Liver (tissue), 9 donors: ENCODE measurements around the gene PTPN4. TPM values are rescaled to one million over a fixed set of nuclear protein-coding genes. Genes with fewer than 3 reads are reported as not detected.

Experiments used
- DNase-seq: peaks from one replicate; pipeline ENCODE4 v3.0.0-alpha.2; 2017; ENCODE audit warnings: low spot score
- H3K27ac ChIP-seq, 2 donors: one replicate each; pipeline ENCODE4 v1.7.0; 2013; ENCODE audit warnings: inconsistent platforms in 2 of 2, low read length in 2 of 2, control low read depth in 1 of 2, low read depth in 1 of 2, mild to moderate bottlenecking in 1 of 2
- H3K27me3 ChIP-seq, 4 donors: one replicate each; pipeline versions ENCODE4 v1.6.1 to v1.7.0; 2013; ENCODE audit warnings: low read length in 3 of 4, inconsistent platforms in 1 of 4, mild to moderate bottlenecking in 1 of 4, moderate library complexity in 1 of 4; ENCODE audit not compliant: control insufficient read depth in 4 of 4, insufficient read depth in 4 of 4
- H3K36me3 ChIP-seq, 4 donors: one replicate each; pipeline versions ENCODE4 v1.6.1 to v1.7.0; 2013; ENCODE audit warnings: low read length in 3 of 4, mild to moderate bottlenecking in 3 of 4, low read depth in 1 of 4, moderate library complexity in 1 of 4; ENCODE audit not compliant: control insufficient read depth in 4 of 4, insufficient read depth in 3 of 4
- H3K4me1 ChIP-seq, 4 donors: one replicate each; pipeline versions ENCODE4 v1.6.1 to v1.7.0; 2013; ENCODE audit warnings: low read length in 3 of 4, mild to moderate bottlenecking in 3 of 4, moderate library complexity in 1 of 4; ENCODE audit not compliant: control insufficient read depth in 4 of 4, insufficient read depth in 4 of 4
- H3K4me3 ChIP-seq, 3 donors: one replicate each; pipeline versions ENCODE4 v1.6.1 to v1.7.0; 2013; ENCODE audit warnings: low read length in 3 of 3, control low read depth in 1 of 3, low read depth in 1 of 3, mild to moderate bottlenecking in 1 of 3
- H3K9ac ChIP-seq, 2 donors: one replicate each; pipeline ENCODE4 v1.7.0; 2013; ENCODE audit warnings: low read length in 2 of 2, mild to moderate bottlenecking in 2 of 2, moderate library complexity in 2 of 2, control low read depth in 1 of 2, low read depth in 1 of 2
- H3K9me3 ChIP-seq, 4 donors: one replicate each; pipeline versions ENCODE4 v1.6.1 to v1.7.0; 2013; ENCODE audit warnings: low read length in 3 of 4; ENCODE audit not compliant: control insufficient read depth in 4 of 4
- ATF3 ChIP-seq: IDR thresholded peaks from 2 replicates; pipeline ENCODE4 v1.6.1; 2016; ENCODE audit warnings: antibody characterized with exemption
- CTCF ChIP-seq: fragments of 150-350 bp; IDR thresholded peaks from 2 replicates; pipeline ENCODE4 v1.5.1; 2017; ENCODE audit warnings: improper control_type of control experiment, low read depth, low read length; ENCODE audit not compliant: missing input control
- EGR1 ChIP-seq, 2 donors: IDR thresholded peaks; 2 replicates each; pipeline ENCODE4 v1.6.1; 2016 to 2018; ENCODE audit warnings: antibody characterized with exemption in 2 of 2, low read depth in 2 of 2
- FOXA1 ChIP-seq: IDR thresholded peaks from 2 replicates; pipeline ENCODE4 v1.6.1; 2016; ENCODE audit warnings: antibody characterized with exemption
- HNF4A ChIP-seq, 2 donors: conservative IDR thresholded peaks; 2 replicates each; pipeline ENCODE4 v1.6.1; 2016; ENCODE audit warnings: antibody characterized with exemption in 2 of 2, mild to moderate bottlenecking in 2 of 2
- HNF4G ChIP-seq: IDR thresholded peaks from 2 replicates; pipeline ENCODE4 v1.6.1; 2016; ENCODE audit warnings: antibody characterized with exemption
- JUND ChIP-seq, 2 donors: IDR thresholded peaks; 2 replicates each; pipeline ENCODE4 v1.6.1; 2016; ENCODE audit warnings: antibody characterized with exemption in 2 of 2
- NR2F2 ChIP-seq: IDR thresholded peaks from 2 replicates; pipeline ENCODE4 v1.6.1; 2016; ENCODE audit warnings: antibody characterized with exemption
- REST ChIP-seq: IDR thresholded peaks from 2 replicates; pipeline ENCODE4 v1.6.1; 2016; ENCODE audit warnings: antibody characterized with exemption, mild to moderate bottlenecking
- RXRA ChIP-seq, 2 donors: IDR thresholded peaks; 2 replicates each; pipeline ENCODE4 v1.6.1; 2017 to 2018; ENCODE audit warnings: antibody characterized with exemption in 2 of 2, mild to moderate bottlenecking in 1 of 2
- SP1 ChIP-seq: IDR thresholded peaks from 2 replicates; pipeline ENCODE4 v1.6.1; 2018; ENCODE audit warnings: antibody characterized with exemption, mild to moderate bottlenecking
- ZBTB33 ChIP-seq: IDR thresholded peaks from 2 replicates; pipeline ENCODE4 v1.6.1; 2016; ENCODE audit warnings: antibody characterized with exemption
- WGBS: extraction: QIAGEN DNeasy Blood & Tissue Kit; methylation state at CpG from one replicate; pipeline ENCODE4 v1.1.7; 2013; 5-methylcytosine and 5-hydroxymethylcytosine counted together
- polyA plus RNA-seq, 2 donors: library from polyadenylated mRNA; stranded (reverse) in 1 of 2; unstranded in 1 of 2; fragments of 200-250 nt in 1 of 2; fragments of >200 nt in 1 of 2; fragmentation: Nextera tagmentation in 1 of 2; extraction: Ambion mirVana in 1 of 2; gene quantifications; one replicate each; pipeline versions ENCODE4 v1.2.1 to v1.2.3, GENCODE V29; 2013 to 2015
- total RNA-seq, 2 donors: library from RNA; depleted of rRNA; stranded (reverse); fragments of >200 nt; gene quantifications; one replicate each; pipeline ENCODE4 v1.2.3, GENCODE V29; 2014
- donor health status: healthy.
- donor health status: healthy.
- donor health status: healthy.
- donor health status: healthy.
- donor health status: healthy.

PTPN4 gene
- total and polyA plus RNA-seq, 4 donors = 4.2 to 34.6 (median 9.5) TPM

DNA sequence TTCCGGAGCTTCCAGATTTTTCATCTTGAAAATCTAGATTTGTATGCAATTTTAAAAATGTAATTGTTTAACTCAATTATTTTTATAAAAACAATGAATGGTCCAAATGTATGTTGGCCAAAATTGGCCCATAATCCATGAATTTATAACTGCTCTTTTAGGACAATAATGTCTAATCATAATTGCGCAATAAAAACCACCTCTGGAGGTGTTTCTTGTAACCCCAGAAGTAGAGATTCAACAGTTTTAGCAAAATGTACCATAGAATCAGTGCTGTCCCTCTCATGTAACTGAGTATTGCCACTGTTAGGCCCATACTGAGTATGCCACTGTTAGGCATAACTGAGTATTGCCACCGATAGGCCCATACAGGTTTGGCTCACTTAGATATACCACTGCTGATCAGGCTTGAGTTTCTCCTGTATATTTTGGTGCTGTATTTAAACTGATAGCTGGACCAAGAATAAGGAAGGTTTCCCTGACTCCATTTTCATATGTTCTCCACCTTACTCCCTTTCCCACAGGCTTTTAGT, 182.3 kb downstream of the PTPN4 start (continued):
- TF ChIP-seq CTCF (no peak), JUND (IDR thresholded peaks at IDR 0.05) (no peak), EGR1 (IDR thresholded peaks at IDR 0.05; ENCODE audit: low read depth in 2 of 2) (no peak), REST (no peak)

- no peak overlapping the region for H3K9ac ChIP-seq
- no peak overlapping the region for H3K27ac ChIP-seq
- H3K27me3 ChIP-seq = no peaks in the 10 kb centered on the region
- no peaks in the 10 kb centered on the region for H3K4me1 ChIP-seq
- no peak overlapping the region for H3K4me3 ChIP-seq
- H3K36me3 ChIP-seq = peaks cover 0 to 6% (median 1%) of the 10 kb centered on the region in 4 donors
- no peak for DNase-seq
- H3K9me3 ChIP-seq = no peaks in the 10 kb centered on the region
- TF ChIP-seq NR2F2 = no peak
- TF ChIP-seq HNF4A (conservative IDR thresholded peaks at IDR 0.05) = peak in 1 of 2 donors; percentile 7
- no peak for TF ChIP-seq HNF4G
- no peak for TF ChIP-seq SP1
These were observed 183.3 kb downstream of the PTPN4 start for GRCh38 chr2:119943058-119943457.

- Histone ChIP-seq H3K4me1 (peaks cover 2 to 20% (median 16%) of the 10 kb centered on the region in 4 donors), H3K27me3 (no peaks in the 10 kb centered on the region), H3K9ac (no peak overlapping the region), H3K9me3 (no peaks in the 10 kb centered on the region), H3K4me3 (no peak overlapping the region), H3K27ac (no peak overlapping the region), H3K36me3 (peaks cover 0 to 7% (median 4%) of the 10 kb centered on the region in 4 donors)
- TF ChIP-seq RXRA (IDR thresholded peaks at IDR 0.05) = no peak
- no peak for TF ChIP-seq CTCF
- TF ChIP-seq EGR1 (IDR thresholded peaks at IDR 0.05; ENCODE audit: low read depth in 2 of 2) = no peak
- no peak for TF ChIP-seq ATF3
- no peak for TF ChIP-seq HNF4A (conservative IDR thresholded peaks at IDR 0.05)
- no peak for TF ChIP-seq ZBTB33
- no peak for TF ChIP-seq HNF4G
- TF ChIP-seq FOXA1 = no peak
- TF ChIP-seq NR2F2 = no peak
- WGBS = 90% methylated on average over 1 of the region's 1 CpG
- DNase-seq = no peak
These were observed 187.8 kb downstream of the PTPN4 start for GRCh38 chr2:119947535-119947934.
